ENCODE results near the gene ZNF385B. TPM values are rescaled to one million over a fixed set of nuclear protein-coding genes. Genes with fewer than 3 reads are reported as not detected.

The ZNF385B gene
- polyA plus RNA-seq, 1 donor (not counting 4 experiments of a cell fraction or from before 2014, with no cell fraction given), result 0.17 TPM

DNA sequence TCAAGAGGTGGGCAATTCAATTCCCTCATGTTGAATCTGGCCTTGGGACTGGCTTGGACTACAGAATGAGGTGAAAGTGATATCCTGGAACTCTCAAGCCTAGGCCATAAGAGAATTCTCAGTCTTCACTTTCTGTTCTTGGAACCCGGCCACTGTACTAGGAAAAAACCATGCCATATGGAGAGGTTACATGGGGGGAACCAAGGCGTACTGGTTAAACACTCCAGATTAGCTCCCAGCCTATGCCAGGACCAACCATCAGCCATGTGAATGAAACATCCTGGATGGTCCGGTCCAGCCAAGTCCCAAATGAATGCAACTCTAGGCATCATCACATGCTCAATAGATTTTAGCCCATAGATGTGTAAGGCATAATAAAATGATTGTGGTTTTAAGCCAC is 56.4 kb downstream of the ZNF385B start:
- Histone ChIP-seq H3K4me1 (ENCODE audit: control insufficient read depth, extremely low read depth, insufficient read depth, low read length) (no peaks in the 10 kb centered on the region), H3K9me1 (ENCODE audit: control insufficient read depth, extremely low read depth, insufficient read depth, low read length) (no peaks in the 10 kb centered on the region), H2AFZ (ENCODE audit: control insufficient read depth, low read length) (no peak overlapping the region), H3K4me3 (ENCODE audit: control insufficient read depth in 2 of 3, extremely low read depth in 1 of 3, insufficient read depth in 2 of 3, low read depth in 1 of 3, low read length in 3 of 3) (no peak overlapping the region), H3K79me2 (ENCODE audit: control insufficient read depth, insufficient read depth, low read length) (no peaks in the 10 kb centered on the region), H3K36me3 (ENCODE audit: control insufficient read depth in 2 of 2, extremely low read depth in 1 of 2, insufficient read depth in 2 of 2, low read length in 2 of 2) (no peaks in the 10 kb centered on the region), H3K9ac (ENCODE audit: control insufficient read depth, extremely low read depth, insufficient read depth, low read length) (no peak overlapping the region), H4K20me1 (ENCODE audit: control insufficient read depth, extremely low read depth, insufficient read depth, low read length) (no peaks in the 10 kb centered on the region), H3K9me3 (ENCODE audit: control insufficient read depth, low read depth, low read length) (no peaks in the 10 kb centered on the region), H3K27me3 (ENCODE audit: control insufficient read depth, extremely low read depth, insufficient read depth, low read length) (no peaks in the 10 kb centered on the region), H3K27ac (ENCODE audit: control insufficient read depth, insufficient read depth, low read length) (no peak overlapping the region), H3K4me2 (ENCODE audit: control insufficient read depth, extremely low read depth, insufficient read depth, low read depth, low read length) (no peak overlapping the region)
- FAIRE-seq, result no peak
- no peak for DNase-seq (ENCODE audit: low read depth, low spot score)
- TF ChIP-seq, protein P1, sequence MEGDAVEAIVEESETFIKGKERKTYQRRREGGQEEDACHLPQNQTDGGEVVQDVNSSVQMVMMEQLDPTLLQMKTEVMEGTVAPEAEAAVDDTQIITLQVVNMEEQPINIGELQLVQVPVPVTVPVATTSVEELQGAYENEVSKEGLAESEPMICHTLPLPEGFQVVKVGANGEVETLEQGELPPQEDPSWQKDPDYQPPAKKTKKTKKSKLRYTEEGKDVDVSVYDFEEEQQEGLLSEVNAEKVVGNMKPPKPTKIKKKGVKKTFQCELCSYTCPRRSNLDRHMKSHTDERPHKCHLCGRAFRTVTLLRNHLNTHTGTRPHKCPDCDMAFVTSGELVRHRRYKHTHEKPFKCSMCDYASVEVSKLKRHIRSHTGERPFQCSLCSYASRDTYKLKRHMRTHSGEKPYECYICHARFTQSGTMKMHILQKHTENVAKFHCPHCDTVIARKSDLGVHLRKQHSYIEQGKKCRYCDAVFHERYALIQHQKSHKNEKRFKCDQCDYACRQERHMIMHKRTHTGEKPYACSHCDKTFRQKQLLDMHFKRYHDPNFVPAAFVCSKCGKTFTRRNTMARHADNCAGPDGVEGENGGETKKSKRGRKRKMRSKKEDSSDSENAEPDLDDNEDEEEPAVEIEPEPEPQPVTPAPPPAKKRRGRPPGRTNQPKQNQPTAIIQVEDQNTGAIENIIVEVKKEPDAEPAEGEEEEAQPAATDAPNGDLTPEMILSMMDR (optimal IDR thresholded peaks at IDR 0.05 in 1 of 3, IDR thresholded peaks at IDR 0.05 in 1 of 3, conservative IDR thresholded peaks at IDR 0.05 in 1 of 3; ENCODE audit: extremely low read depth in 1 of 3, insufficient read depth in 2 of 3, low read length in 3 of 3), result no peak
- no peak for TF ChIP-seq EZH2 (IDR thresholded peaks at IDR 0.05; ENCODE audit: low read length)
- dilution Hi-C loops (cut with MboI; ENCODE audit: extremely low pct_ligation_motif_present, low sequenced_read_pairs), result no loop called here

DNA sequence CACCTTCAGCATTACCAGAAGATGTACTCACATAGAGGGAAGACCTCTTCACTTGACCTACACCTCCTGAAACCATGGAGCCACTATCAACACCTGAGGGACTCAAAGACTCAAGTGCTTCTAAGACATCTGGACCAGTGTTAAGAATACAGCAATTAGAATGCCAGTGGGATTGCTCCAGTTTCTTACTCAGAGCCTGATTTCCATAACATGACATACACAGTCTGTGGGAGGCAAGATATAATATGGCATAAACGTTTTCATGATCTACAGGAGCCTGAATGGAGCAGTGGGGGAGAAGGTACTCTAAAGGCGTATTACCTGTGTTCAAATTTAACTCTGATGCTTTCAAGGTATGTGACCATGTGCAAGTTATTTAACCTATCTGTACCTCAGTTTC is 57.2 kb downstream of the ZNF385B start:
- no peaks in the 10 kb centered on the region for H3K4me1 ChIP-seq (ENCODE audit: control insufficient read depth, extremely low read depth, insufficient read depth, low read length)

More for the DNA sequence above, 57.2 kb downstream of the ZNF385B start:
- H3K27me3 ChIP-seq (ENCODE audit: control insufficient read depth, extremely low read depth, insufficient read depth, low read length), result no peaks in the 10 kb centered on the region
- H3K9me1 ChIP-seq (ENCODE audit: control insufficient read depth, extremely low read depth, insufficient read depth, low read length), result no peaks in the 10 kb centered on the region
- H3K9ac ChIP-seq (ENCODE audit: control insufficient read depth, extremely low read depth, insufficient read depth, low read length), result no peak overlapping the region
- H4K20me1 ChIP-seq (ENCODE audit: control insufficient read depth, extremely low read depth, insufficient read depth, low read length), result no peaks in the 10 kb centered on the region
- H3K27ac ChIP-seq (ENCODE audit: control insufficient read depth, insufficient read depth, low read length), result no peak overlapping the region
- H3K9me3 ChIP-seq (ENCODE audit: control insufficient read depth, low read depth, low read length), result no peaks in the 10 kb centered on the region
- H3K79me2 ChIP-seq (ENCODE audit: control insufficient read depth, insufficient read depth, low read length), result no peaks in the 10 kb centered on the region
- H3K4me2 ChIP-seq (ENCODE audit: control insufficient read depth, extremely low read depth, insufficient read depth, low read depth, low read length), result no peak overlapping the region
- DNase-seq (ENCODE audit: low read depth, low spot score) (no peak), FAIRE-seq (no peak)
- dilution Hi-C loops (cut with MboI; ENCODE audit: extremely low pct_ligation_motif_present, low sequenced_read_pairs), result no loop called here
- no peaks in the 10 kb centered on the region for H3K36me3 ChIP-seq (ENCODE audit: control insufficient read depth in 2 of 2, extremely low read depth in 1 of 2, insufficient read depth in 2 of 2, low read length in 2 of 2)
- H2AFZ ChIP-seq (ENCODE audit: control insufficient read depth, low read length), result no peak overlapping the region
- TF ChIP-seq, protein P1 (optimal IDR thresholded peaks at IDR 0.05 in 1 of 3, IDR thresholded peaks at IDR 0.05 in 1 of 3, conservative IDR thresholded peaks at IDR 0.05 in 1 of 3; ENCODE audit: extremely low read depth in 1 of 3, insufficient read depth in 2 of 3, low read length in 3 of 3), result no peak
- TF ChIP-seq EZH2 (IDR thresholded peaks at IDR 0.05; ENCODE audit: low read length), result no peak
- H3K4me3 ChIP-seq (ENCODE audit: control insufficient read depth in 2 of 3, extremely low read depth in 1 of 3, insufficient read depth in 2 of 3, low read depth in 1 of 3, low read length in 3 of 3), result no peak overlapping the region
